HUES48 (cell line): ENCODE measurements around the gene ERGIC3.

ENCODE experiments used
- H3K27ac ChIP-seq: one replicate; pipeline ENCODE4 v1.7.0; 2013; ENCODE audit warnings: low read depth, low read length, inconsistent platforms
- H3K27me3 ChIP-seq: 2 replicates; pipeline ENCODE4 v1.6.1; 2013; ENCODE audit warnings: mild to moderate bottlenecking, low read length; ENCODE audit not compliant: control insufficient read depth, insufficient read depth
- H3K36me3 ChIP-seq: 2 replicates; pipeline ENCODE4 v1.6.1; 2013; ENCODE audit warnings: low read length; ENCODE audit not compliant: control insufficient read depth, insufficient read depth
- H3K4me1 ChIP-seq: 2 replicates; pipeline ENCODE4 v1.6.1; 2013; ENCODE audit warnings: mild to moderate bottlenecking, low read length; ENCODE audit not compliant: control insufficient read depth, insufficient read depth
- H3K4me3 ChIP-seq: 2 replicates; pipeline ENCODE4 v1.5.1; 2013; ENCODE audit warnings: mild to moderate bottlenecking, low read depth, low read length
- H3K9ac ChIP-seq: 2 replicates; pipeline ENCODE4 v1.6.1; 2013; ENCODE audit warnings: mild to moderate bottlenecking, low read depth, low read length, moderate library complexity
- H3K9me3 ChIP-seq: 2 replicates; pipeline ENCODE4 v1.6.1; 2013; ENCODE audit warnings: low read length; ENCODE audit not compliant: control insufficient read depth, insufficient read depth

The ERGIC3 gene

GRCh38 chr20:35582741-35583404 lies 41.0 kb downstream of the ERGIC3 start:
- Histone ChIP-seq H3K9me3 (no peaks in the 10 kb centered on the region), H3K27ac (no peak overlapping the region), H3K4me3 (no peak overlapping the region), H3K4me1 (no peaks in the 10 kb centered on the region), H3K9ac (no peak overlapping the region), H3K27me3 (no peaks in the 10 kb centered on the region), H3K36me3 (no peaks in the 10 kb centered on the region)

- Histone ChIP-seq H3K9me3 (no peaks in the 10 kb centered on the region), H3K9ac (no peak overlapping the region), H3K4me1 (no peaks in the 10 kb centered on the region), H3K4me3 (no peak overlapping the region), H3K36me3 (no peaks in the 10 kb centered on the region), H3K27ac (no peak overlapping the region), H3K27me3 (no peaks in the 10 kb centered on the region)
These were observed 42.0 kb downstream of the ERGIC3 start for GRCh38 chr20:35583636-35584560.

GRCh38 chr20:35586751-35587425 lies 45.0 kb downstream of the ERGIC3 start:
- Histone ChIP-seq H3K36me3 (no peaks in the 10 kb centered on the region), H3K4me1 (no peaks in the 10 kb centered on the region), H3K27ac (no peak overlapping the region), H3K4me3 (no peak overlapping the region), H3K9ac (no peak overlapping the region), H3K27me3 (no peaks in the 10 kb centered on the region), H3K9me3 (no peaks in the 10 kb centered on the region)

GRCh38 chr20:35587436-35587835 lies 45.6 kb downstream of the ERGIC3 start:
- Histone ChIP-seq H3K27ac (no peak overlapping the region), H3K9me3 (no peaks in the 10 kb centered on the region), H3K36me3 (no peaks in the 10 kb centered on the region), H3K27me3 (no peaks in the 10 kb centered on the region), H3K9ac (no peak overlapping the region), H3K4me1 (no peaks in the 10 kb centered on the region), H3K4me3 (no peak overlapping the region)

- no peak overlapping the region for H3K9ac ChIP-seq
- H3K4me3 ChIP-seq, result no peak overlapping the region
- no peaks in the 10 kb centered on the region for H3K9me3 ChIP-seq
- H3K27ac ChIP-seq, result no peak overlapping the region
- no peaks in the 10 kb centered on the region for H3K27me3 ChIP-seq
- H3K4me1 ChIP-seq, result no peaks in the 10 kb centered on the region
- no peaks in the 10 kb centered on the region for H3K36me3 ChIP-seq
These were observed 46.5 kb downstream of the ERGIC3 start for GRCh38 chr20:35588397-35588796.

- Histone ChIP-seq H3K36me3 (no peaks in the 10 kb centered on the region), H3K4me3 (no peak overlapping the region), H3K4me1 (no peaks in the 10 kb centered on the region), H3K27ac (no peak overlapping the region), H3K9ac (no peak overlapping the region), H3K27me3 (no peaks in the 10 kb centered on the region), H3K9me3 (no peaks in the 10 kb centered on the region)
These were observed 50.6 kb downstream of the ERGIC3 start for GRCh38 chr20:35592339-35592974.

GRCh38 chr20:35595456-35595855 lies 53.6 kb downstream of the ERGIC3 start:
- no peak overlapping the region for H3K4me3 ChIP-seq
- H3K4me1 ChIP-seq, result no peaks in the 10 kb centered on the region
- H3K27ac ChIP-seq, result no peak overlapping the region
- peaks cover 12% of the 10 kb centered on the region for H3K27me3 ChIP-seq
- no peak overlapping the region for H3K9ac ChIP-seq
- no peaks in the 10 kb centered on the region for H3K36me3 ChIP-seq
- H3K9me3 ChIP-seq, result no peaks in the 10 kb centered on the region

- Histone ChIP-seq H3K27me3 (peaks cover 16% of the 10 kb centered on the region), H3K9me3 (no peaks in the 10 kb centered on the region), H3K27ac (no peak overlapping the region), H3K4me1 (no peaks in the 10 kb centered on the region), H3K36me3 (no peaks in the 10 kb centered on the region), H3K9ac (no peak overlapping the region), H3K4me3 (no peak overlapping the region)
These were observed 54.0 kb downstream of the ERGIC3 start for GRCh38 chr20:35595901-35596300.

- no peak overlapping the region for H3K4me3 ChIP-seq
- H3K27ac ChIP-seq, result no peak overlapping the region
- H3K27me3 ChIP-seq, result peaks cover 29% of the 10 kb centered on the region
- H3K9me3 ChIP-seq, result no peaks in the 10 kb centered on the region
- no peaks in the 10 kb centered on the region for H3K36me3 ChIP-seq
- no peaks in the 10 kb centered on the region for H3K4me1 ChIP-seq
- H3K9ac ChIP-seq, result no peak overlapping the region
These were observed 55.3 kb downstream of the ERGIC3 start for GRCh38 chr20:35597186-35597585.

GRCh38 chr20:35598476-35598875 lies 56.6 kb downstream of the ERGIC3 start:
- Histone ChIP-seq H3K4me3 (no peak overlapping the region), H3K27me3 (peaks cover 42% of the 10 kb centered on the region), H3K27ac (no peak overlapping the region), H3K9me3 (no peaks in the 10 kb centered on the region), H3K36me3 (no peaks in the 10 kb centered on the region), H3K9ac (no peak overlapping the region), H3K4me1 (no peaks in the 10 kb centered on the region)
